ENCODE results near the gene RNF114. TPM values are rescaled to one million over a fixed set of nuclear protein-coding genes. Genes with fewer than 3 reads are reported as not detected.
A peak's percentile ranks its signal among the peaks of the same experiment; 100 is the strongest.
"Not testable (repeated sequence)": the region's sequence is repeated elsewhere in the genome, so short reads cannot be mapped to it uniquely, and the experiment has no call there.

RNF114 gene
- total RNA-seq, 1 donor from 2014 or later: 35.0 TPM

GRCh38 chr20:49961413-49961812 is 25.2 kb downstream of the RNF114 start:
- Histone ChIP-seq H3K4me1 (ENCODE audit: control insufficient read depth in 3 of 3, insufficient read depth in 3 of 3, low read length in 3 of 3) (peaks cover 0 to 6% (median 5%) of the 10 kb centered on the region in 3 donors), H3K27me3 (ENCODE audit: control insufficient read depth in 3 of 3, insufficient read depth in 3 of 3, low read length in 3 of 3) (no peaks in the 10 kb centered on the region), H3K4me3 (ENCODE audit: low read length in 3 of 3) (no peak overlapping the region), H3K36me3 (ENCODE audit: control insufficient read depth in 3 of 3, insufficient read depth in 3 of 3, low read length in 3 of 3) (peaks cover 11 to 17% (median 12%) of the 10 kb centered on the region in 3 donors), H3K27ac (ENCODE audit: low read depth, low read length) (no peak overlapping the region), H3K9ac (ENCODE audit: low read depth in 1 of 3, low read length in 3 of 3) (no peak overlapping the region), H3K9me3 (ENCODE audit: control insufficient read depth in 3 of 3, low read length in 3 of 3) (no peaks in the 10 kb centered on the region)

- no peak overlapping the region for H3K4me3 ChIP-seq (ENCODE audit: low read length in 3 of 3)
- no peaks in the 10 kb centered on the region for H3K27me3 ChIP-seq (ENCODE audit: control insufficient read depth in 3 of 3, insufficient read depth in 3 of 3, low read length in 3 of 3)
- H3K9ac ChIP-seq (ENCODE audit: low read depth in 1 of 3, low read length in 3 of 3): peak overlapping the region in 1 of 3 donors; percentile 10
- no peak overlapping the region for H3K27ac ChIP-seq (ENCODE audit: low read depth, low read length)
- H3K9me3 ChIP-seq (ENCODE audit: control insufficient read depth in 3 of 3, low read length in 3 of 3): no peaks in the 10 kb centered on the region
- peaks cover 0 to 3% (median 3%) of the 10 kb centered on the region in 3 donors for H3K36me3 ChIP-seq (ENCODE audit: control insufficient read depth in 3 of 3, insufficient read depth in 3 of 3, low read length in 3 of 3)
- peaks cover 0 to 6% (median 5%) of the 10 kb centered on the region in 3 donors for H3K4me1 ChIP-seq (ENCODE audit: control insufficient read depth in 3 of 3, insufficient read depth in 3 of 3, low read length in 3 of 3)
These were observed 29.0 kb downstream of the RNF114 start for GRCh38 chr20:49964964-49965780.

DNA sequence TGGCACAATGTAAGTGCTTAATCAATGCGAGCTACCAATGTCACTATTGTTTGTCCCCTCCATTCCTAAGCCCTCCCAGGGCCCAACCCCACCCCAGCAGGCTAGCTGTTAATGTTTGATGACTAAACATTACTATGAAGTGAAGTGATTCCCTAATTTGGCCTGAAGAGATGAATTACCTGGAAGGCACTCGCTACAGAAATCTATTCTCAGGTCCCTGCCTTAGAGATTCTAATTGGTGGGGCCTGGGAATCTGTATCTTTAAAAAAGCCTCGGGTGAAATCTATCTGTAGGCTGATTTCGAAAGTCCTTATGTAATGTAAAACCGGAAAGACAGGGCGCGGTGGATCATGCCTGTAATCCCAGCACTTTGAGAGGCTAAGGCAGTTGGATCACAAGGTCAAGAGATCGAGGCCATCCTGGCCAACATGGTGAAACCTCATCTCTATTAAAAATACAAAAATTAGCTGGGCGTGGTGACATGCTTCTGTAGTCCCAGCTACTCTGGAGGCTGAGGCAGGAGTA is 29.6 kb downstream of the RNF114 start:
- H3K4me1 ChIP-seq (ENCODE audit: control insufficient read depth in 3 of 3, insufficient read depth in 3 of 3, low read length in 3 of 3): peaks cover 0 to 6% (median 5%) of the 10 kb centered on the region in 3 donors

DNA sequence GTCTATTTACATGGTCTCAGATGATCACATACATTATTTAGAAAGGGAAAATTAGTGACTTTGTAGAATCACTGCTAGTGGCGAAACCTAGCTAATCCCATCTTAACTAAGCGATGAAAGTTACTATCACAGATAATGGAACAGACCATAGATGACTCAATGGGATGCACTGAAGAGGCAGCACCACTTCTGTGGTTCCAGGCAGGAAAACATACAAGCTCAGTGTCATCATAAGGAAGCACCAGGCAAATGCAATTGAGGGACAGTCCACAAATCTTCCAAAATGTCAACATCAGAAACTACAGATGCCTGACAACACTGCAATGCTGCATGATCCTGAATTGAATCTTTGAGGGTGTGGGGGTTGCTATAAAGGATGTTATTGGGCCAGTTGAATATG is 30.7 kb downstream of the RNF114 start:
- Histone ChIP-seq H3K27me3 (ENCODE audit: control insufficient read depth in 3 of 3, insufficient read depth in 3 of 3, low read length in 3 of 3) (no peaks in the 10 kb centered on the region), H3K4me3 (ENCODE audit: low read length in 3 of 3) (no peak overlapping the region), H3K9me3 (ENCODE audit: control insufficient read depth in 3 of 3, low read length in 3 of 3) (no peaks in the 10 kb centered on the region), H3K4me1 (ENCODE audit: control insufficient read depth in 3 of 3, insufficient read depth in 3 of 3, low read length in 3 of 3) (peaks cover 0 to 6% (median 5%) of the 10 kb centered on the region in 3 donors), H3K9ac (ENCODE audit: low read depth in 1 of 3, low read length in 3 of 3) (no peak overlapping the region), H3K27ac (ENCODE audit: low read depth, low read length) (no peak overlapping the region), H3K36me3 (ENCODE audit: control insufficient read depth in 3 of 3, insufficient read depth in 3 of 3, low read length in 3 of 3) (peaks cover 0 to 3% (median 3%) of the 10 kb centered on the region in 3 donors)

More for the DNA sequence above, 29.6 kb downstream of the RNF114 start:
- Histone ChIP-seq H3K27ac (ENCODE audit: low read depth, low read length) (no peak overlapping the region), H3K36me3 (ENCODE audit: control insufficient read depth in 3 of 3, insufficient read depth in 3 of 3, low read length in 3 of 3) (peaks cover 0 to 3% (median 3%) of the 10 kb centered on the region in 3 donors), H3K4me3 (ENCODE audit: low read length in 3 of 3) (no peak overlapping the region), H3K9ac (ENCODE audit: low read depth in 1 of 3, low read length in 3 of 3) (peak overlapping the region in 1 of 3 donors; percentile 10), H3K27me3 (ENCODE audit: control insufficient read depth in 3 of 3, insufficient read depth in 3 of 3, low read length in 3 of 3) (no peaks in the 10 kb centered on the region), H3K9me3 (ENCODE audit: control insufficient read depth in 3 of 3, low read length in 3 of 3) (no peaks in the 10 kb centered on the region)

GRCh38 chr20:49969234-49969633 is 33.0 kb downstream of the RNF114 start:
- Histone ChIP-seq H3K9me3 (ENCODE audit: control insufficient read depth in 3 of 3, low read length in 3 of 3) (no peaks in the 10 kb centered on the region), H3K4me1 (ENCODE audit: control insufficient read depth in 3 of 3, insufficient read depth in 3 of 3, low read length in 3 of 3) (peaks cover 0 to 6% (median 5%) of the 10 kb centered on the region in 3 donors), H3K36me3 (ENCODE audit: control insufficient read depth in 3 of 3, insufficient read depth in 3 of 3, low read length in 3 of 3) (peaks cover 0 to 3% (median 3%) of the 10 kb centered on the region in 3 donors), H3K27me3 (ENCODE audit: control insufficient read depth in 3 of 3, insufficient read depth in 3 of 3, low read length in 3 of 3) (no peaks in the 10 kb centered on the region), H3K9ac (ENCODE audit: low read depth in 1 of 3, low read length in 3 of 3) (no peak overlapping the region), H3K27ac (ENCODE audit: low read depth, low read length) (no peak overlapping the region), H3K4me3 (ENCODE audit: low read length in 3 of 3) (no peak overlapping the region)

GRCh38 chr20:49969946-49970345 is 33.7 kb downstream of the RNF114 start:
- no peaks in the 10 kb centered on the region for H3K27me3 ChIP-seq (ENCODE audit: control insufficient read depth in 3 of 3, insufficient read depth in 3 of 3, low read length in 3 of 3)
- no peak overlapping the region for H3K27ac ChIP-seq (ENCODE audit: low read depth, low read length)
- peaks cover 0 to 3% (median 3%) of the 10 kb centered on the region in 3 donors for H3K36me3 ChIP-seq (ENCODE audit: control insufficient read depth in 3 of 3, insufficient read depth in 3 of 3, low read length in 3 of 3)
- peaks cover 0 to 5% (median 5%) of the 10 kb centered on the region in 3 donors for H3K4me1 ChIP-seq (ENCODE audit: control insufficient read depth in 3 of 3, insufficient read depth in 3 of 3, low read length in 3 of 3)
- no peak overlapping the region for H3K9ac ChIP-seq (ENCODE audit: low read depth in 1 of 3, low read length in 3 of 3)
- no peaks in the 10 kb centered on the region for H3K9me3 ChIP-seq (ENCODE audit: control insufficient read depth in 3 of 3, low read length in 3 of 3)
- no peak overlapping the region for H3K4me3 ChIP-seq (ENCODE audit: low read length in 3 of 3)

- Histone ChIP-seq H3K4me3 (ENCODE audit: low read length in 3 of 3) (no peak overlapping the region), H3K27ac (ENCODE audit: low read depth, low read length) (no peak overlapping the region), H3K4me1 (ENCODE audit: control insufficient read depth in 3 of 3, insufficient read depth in 3 of 3, low read length in 3 of 3) (peaks cover 0 to 5% (median 4%) of the 10 kb centered on the region in 3 donors), H3K9ac (ENCODE audit: low read depth in 1 of 3, low read length in 3 of 3) (no peak overlapping the region), H3K36me3 (ENCODE audit: control insufficient read depth in 3 of 3, insufficient read depth in 3 of 3, low read length in 3 of 3) (peaks cover 0 to 1% (median 1%) of the 10 kb centered on the region in 3 donors), H3K9me3 (ENCODE audit: control insufficient read depth in 3 of 3, low read length in 3 of 3) (no peaks in the 10 kb centered on the region), H3K27me3 (ENCODE audit: control insufficient read depth in 3 of 3, insufficient read depth in 3 of 3, low read length in 3 of 3) (no peaks in the 10 kb centered on the region)
These were observed 34.3 kb downstream of the RNF114 start for GRCh38 chr20:49970498-49970897.

GRCh38 chr20:49973981-49974380 is 37.8 kb downstream of the RNF114 start:
- no peaks in the 10 kb centered on the region for H3K9me3 ChIP-seq (ENCODE audit: control insufficient read depth in 3 of 3, low read length in 3 of 3)
- no peaks in the 10 kb centered on the region for H3K36me3 ChIP-seq (ENCODE audit: control insufficient read depth in 3 of 3, insufficient read depth in 3 of 3, low read length in 3 of 3)
- H3K4me1 ChIP-seq (ENCODE audit: control insufficient read depth in 3 of 3, insufficient read depth in 3 of 3, low read length in 3 of 3): peaks cover 2 to 4% (median 3%) of the 10 kb centered on the region in 3 donors
- H3K27ac ChIP-seq (ENCODE audit: low read depth, low read length): no peak overlapping the region
- H3K9ac ChIP-seq (ENCODE audit: low read depth in 1 of 3, low read length in 3 of 3): no peak overlapping the region
- no peaks in the 10 kb centered on the region for H3K27me3 ChIP-seq (ENCODE audit: control insufficient read depth in 3 of 3, insufficient read depth in 3 of 3, low read length in 3 of 3)
- no peak overlapping the region for H3K4me3 ChIP-seq (ENCODE audit: low read length in 3 of 3)

DNA sequence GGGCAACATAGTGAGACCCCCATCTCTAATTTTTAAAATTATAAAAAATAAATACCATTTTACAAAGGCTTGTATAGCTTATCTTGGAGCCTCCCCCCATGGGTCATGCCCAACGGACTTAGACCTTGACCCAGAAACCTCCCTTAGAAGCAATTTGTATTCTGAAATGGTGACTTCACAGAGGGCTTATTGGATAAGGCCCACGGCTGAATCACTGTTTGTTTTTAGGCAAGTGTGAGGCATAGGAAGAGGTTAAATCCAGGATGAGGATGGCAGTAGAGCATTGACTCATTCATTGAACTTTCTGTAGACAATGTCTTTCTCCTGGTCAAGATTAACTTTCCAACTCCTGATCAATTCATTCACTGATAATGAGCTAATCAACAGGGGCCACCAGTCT is 40.3 kb downstream of the RNF114 start:
- no peaks in the 10 kb centered on the region for H3K9me3 ChIP-seq (ENCODE audit: control insufficient read depth in 3 of 3, low read length in 3 of 3)
- H3K36me3 ChIP-seq (ENCODE audit: control insufficient read depth in 3 of 3, insufficient read depth in 3 of 3, low read length in 3 of 3): no peaks in the 10 kb centered on the region
- H3K27ac ChIP-seq (ENCODE audit: low read depth, low read length): no peak overlapping the region
- H3K9ac ChIP-seq (ENCODE audit: low read depth in 1 of 3, low read length in 3 of 3): no peak overlapping the region
- peaks cover 4 to 6% (median 6%) of the 10 kb centered on the region in 3 donors for H3K4me1 ChIP-seq (ENCODE audit: control insufficient read depth in 3 of 3, insufficient read depth in 3 of 3, low read length in 3 of 3)
- H3K27me3 ChIP-seq (ENCODE audit: control insufficient read depth in 3 of 3, insufficient read depth in 3 of 3, low read length in 3 of 3): no peaks in the 10 kb centered on the region
- no peak overlapping the region for H3K4me3 ChIP-seq (ENCODE audit: low read length in 3 of 3)

- peaks cover 10 to 13% (median 11%) of the 10 kb centered on the region in 3 donors for H3K4me1 ChIP-seq (ENCODE audit: control insufficient read depth in 3 of 3, insufficient read depth in 3 of 3, low read length in 3 of 3)
- H3K27ac ChIP-seq (ENCODE audit: low read depth, low read length); H3K9me3 ChIP-seq (ENCODE audit: control insufficient read depth in 3 of 3, low read length in 3 of 3); H3K36me3 ChIP-seq (ENCODE audit: control insufficient read depth in 3 of 3, insufficient read depth in 3 of 3, low read length in 3 of 3); H3K27me3 ChIP-seq (ENCODE audit: control insufficient read depth in 3 of 3, insufficient read depth in 3 of 3, low read length in 3 of 3); H3K9ac ChIP-seq (ENCODE audit: low read depth in 1 of 3, low read length in 3 of 3); H3K4me3 ChIP-seq (ENCODE audit: low read length in 3 of 3): not testable (repeated sequence)
These were observed 41.5 kb downstream of the RNF114 start for GRCh38 chr20:49977740-49978139.

Measured in skeletal muscle tissue (tissue), 4 donors.